Esophagus muscularis mucosa (tissue), 4 donors: ENCODE results near the gene ZYX. TPM values are rescaled to one million over a fixed set of nuclear protein-coding genes. Genes with fewer than 3 reads are reported as not detected.

Experiments used
- DNase-seq: peaks from one replicate; pipeline ENCODE4 v3.0.0-alpha.2; 2017; ENCODE audit errors: extremely low spot score
- H3K27ac ChIP-seq, 4 donors: fragments of 200-600 bp; sonication (generic); replicated peaks in 1 of 4; 1 replicate in 3 of 4; 2 replicates in 1 of 4; pipeline ENCODE4 v1.5.1; 2016 to 2019; ENCODE audit warnings: mild to moderate bottlenecking in 1 of 4
- H3K27me3 ChIP-seq, 4 donors: fragments of 200-600 bp; sonication (generic); one replicate each; pipeline versions ENCODE4 v1.5.1 to v1.6.0; 2016 to 2019
- H3K36me3 ChIP-seq, 4 donors: fragments of 200-600 bp; sonication (generic); one replicate each; pipeline ENCODE4 v1.5.1; 2016 to 2019
- H3K4me1 ChIP-seq, 4 donors: fragments of 200-600 bp; sonication (generic); one replicate each; pipeline ENCODE4 v1.5.1; 2016 to 2019
- H3K4me3 ChIP-seq, 4 donors: fragments of 200-600 bp; sonication (generic); 1 replicate in 2 of 4; 2 replicates in 2 of 4; pipeline ENCODE4 v1.5.1; 2016 to 2019; ENCODE audit warnings: mild to moderate bottlenecking in 4 of 4, moderate library complexity in 1 of 4
- H3K9me3 ChIP-seq, 4 donors: fragments of 200-600 bp; sonication (generic); 1 replicate in 3 of 4; 2 replicates in 1 of 4; pipeline ENCODE4 v1.5.1; 2016 to 2019
- CTCF ChIP-seq, 3 experiments: fragments of 200-600 bp in 2 of 3; fragments of 450-650 bp in 1 of 3; sonication (generic) in 2 of 3; IDR thresholded peaks; one replicate each; pipeline ENCODE4 v1.5.1; 2017 to 2019; ENCODE audit warnings: antibody characterized with exemption in 3 of 3, mild to moderate bottlenecking in 2 of 3, moderate library complexity in 1 of 3
- EP300 ChIP-seq: sonication (generic); formaldehyde crosslinking; IDR thresholded peaks from one replicate; pipeline ENCODE4 v1.6.1; 2017; ENCODE audit warnings: antibody characterized with exemption
- POLR2A ChIP-seq: fragments of 450-650 bp; IDR thresholded peaks from one replicate; pipeline ENCODE4 v1.6.1; 2017; ENCODE audit warnings: antibody characterized with exemption, moderate library complexity, mild to moderate bottlenecking, low read depth
- POLR2AphosphoS5 ChIP-seq, 2 donors: sonication (generic); formaldehyde crosslinking; IDR thresholded peaks; one replicate each; pipeline ENCODE4 v1.6.1; 2017; ENCODE audit warnings: antibody characterized with exemption in 2 of 2
- WGBS: methylation state at CpG from one replicate; pipeline ENCODE4 v1.1.5; 2018; 5-methylcytosine and 5-hydroxymethylcytosine counted together
- intact Hi-C: fragments of 100-400 bp; cut with DNase I; formaldehyde crosslinking; loops from one replicate; pipeline ENCODE4 v1.15.1; 2023
- total RNA-seq, 4 donors: library from RNA; depleted of rRNA; stranded (reverse); fragments of >200 nt; gene quantifications; one replicate each; pipeline versions ENCODE4 v1.1.0 to v1.2.1, GENCODE V29; 2016

The ZYX gene
- total RNA-seq, 4 donors from 2014 or later, result 186 to 469 (median 245) TPM

- Histone ChIP-seq H3K36me3 (peaks cover 2 to 37% (median 24%) of the 10 kb centered on the region in 4 donors), H3K27me3 (no peaks in the 10 kb centered on the region), H3K4me1 (peaks cover 67 to 83% (median 81%) of the 10 kb centered on the region in 4 donors), H3K27ac (peak overlapping the region; percentile 100), H3K9me3 (no peaks in the 10 kb centered on the region), H3K4me3 (peak overlapping the region; percentile 74 to 99 (median 98))
- 46% methylated on average over 12 of the region's 15 CpGs for WGBS
- intact Hi-C loops, result no loop called here
- no peak for DNase-seq
- no peak for TF ChIP-seq EP300
- TF ChIP-seq CTCF (IDR thresholded peaks at IDR 0.05), result no peak
- no peak for TF ChIP-seq POLR2AphosphoS5 (IDR thresholded peaks at IDR 0.05)
- TF ChIP-seq POLR2A, result no peak
These were observed 1.9 kb downstream of the ZYX start for GRCh38 chr7:143382791-143383641.

GRCh38 chr7:143383642-143383957, 2.5 kb downstream of the ZYX start:
- Histone ChIP-seq H3K27me3 (no peaks in the 10 kb centered on the region), H3K36me3 (peaks cover 8 to 43% (median 30%) of the 10 kb centered on the region in 4 donors), H3K27ac (peak overlapping the region; percentile 100), H3K9me3 (no peaks in the 10 kb centered on the region), H3K4me1 (peaks cover 70 to 83% (median 81%) of the 10 kb centered on the region in 4 donors), H3K4me3 (peak overlapping the region; percentile 74 to 99 (median 98))
- DNase-seq, result no peak
- intact Hi-C loops, result no loop called here
- no peak for TF ChIP-seq EP300
- peak in 1 of 2 donors; percentile 8 for TF ChIP-seq POLR2AphosphoS5 (IDR thresholded peaks at IDR 0.05)
- no CpG with 5 or more reads among the region's 1 CpG for WGBS

GRCh38 chr7:143384148-143384547, 3.0 kb downstream of the ZYX start:
- Histone ChIP-seq H3K4me1 (peaks cover 69 to 83% (median 81%) of the 10 kb centered on the region in 4 donors), H3K27me3 (no peaks in the 10 kb centered on the region), H3K9me3 (no peaks in the 10 kb centered on the region), H3K4me3 (peak overlapping the region; percentile 74 to 99 (median 98)), H3K27ac (peak overlapping the region; percentile 100), H3K36me3 (peaks cover 14 to 48% (median 35%) of the 10 kb centered on the region in 4 donors)
- no peak for TF ChIP-seq POLR2A
- peak in 1 of 2 donors; percentile 70 for TF ChIP-seq POLR2AphosphoS5 (IDR thresholded peaks at IDR 0.05)
- no peak for TF ChIP-seq EP300
- TF ChIP-seq CTCF (IDR thresholded peaks at IDR 0.05), result no peak
- no peak for DNase-seq
- 15% methylated on average over 5 of the region's 5 CpGs for WGBS
- intact Hi-C loops, result no loop called here

GRCh38 chr7:143384661-143385631, 3.8 kb downstream of the ZYX start:
- H3K4me1 ChIP-seq, result peaks cover 61 to 83% (median 81%) of the 10 kb centered on the region in 4 donors
- peak overlapping the region; percentile 100 for H3K27ac ChIP-seq
- H3K36me3 ChIP-seq, result peaks cover 22 to 56% (median 43%) of the 10 kb centered on the region in 4 donors
- no peaks in the 10 kb centered on the region for H3K9me3 ChIP-seq
- no peaks in the 10 kb centered on the region for H3K27me3 ChIP-seq
- intact Hi-C loops, result no loop called here
- DNase-seq, result no peak
- peak overlapping the region; percentile 74 to 99 (median 98) for H3K4me3 ChIP-seq
- 46% methylated on average over 14 of the region's 14 CpGs for WGBS
- TF ChIP-seq POLR2AphosphoS5 (IDR thresholded peaks at IDR 0.05) (peak in 1 of 2 donors; percentile 48), CTCF (IDR thresholded peaks at IDR 0.05) (no peak)
